HEK293 (cell line): ENCODE measurements around the gene INHBA.

ENCODE experiments used
- CTCF ChIA-PET: fragments of 350-600 bp; formaldehyde crosslinking; extraction: SDS; loops from one replicate; lab custom pipeline; 2021; ENCODE audit warnings: antibody characterized with exemption; lab: Yijun Ruan, JAX
- POLR2A ChIA-PET: fragments of 300-600 bp; formaldehyde crosslinking; extraction: SDS; loops from one replicate; lab custom pipeline; 2020; ENCODE audit warnings: antibody characterized with exemption, inconsistent platforms; lab: Yijun Ruan, JAX
- H3K27ac ChIP-seq: fragments of 200-500 bp; sonication (Bioruptor generic); 2 replicates; pipeline ENCODE4 v1.5.1; 2014; ENCODE audit warnings: low read depth, low read length, control low read depth, inconsistent platforms; ENCODE audit errors: extremely low read depth
- H3K36me3 ChIP-seq, 2 experiments: fragments of 200-500 bp in 1 of 2; sonication (Bioruptor generic) in 1 of 2; 1 replicate in 1 of 2; 2 replicates in 1 of 2; pipeline ENCODE4 v1.5.1; 2014 to 2017; ENCODE audit warnings: inconsistent platforms in 2 of 2, low read length in 2 of 2; ENCODE audit not compliant: control insufficient read depth in 2 of 2, insufficient read depth in 1 of 2
- H3K4me1 ChIP-seq: fragments of 200-500 bp; sonication (Bioruptor generic); 2 replicates; pipeline ENCODE4 v1.5.1; 2014; ENCODE audit warnings: mild to moderate bottlenecking, low read length, inconsistent platforms; ENCODE audit not compliant: control insufficient read depth, insufficient read depth
- H3K4me3 ChIP-seq: 2 replicates; pipeline ENCODE4 v1.5.1; 2011; ENCODE audit warnings: low read depth, mild to moderate bottlenecking, control low read depth, low read length, moderate library complexity
- H3K9me3 ChIP-seq: fragments of 200-500 bp; sonication (Bioruptor generic); 2 replicates; pipeline ENCODE4 v1.5.1; 2014; ENCODE audit warnings: low read depth, low read length, inconsistent platforms; ENCODE audit not compliant: control insufficient read depth, insufficient read depth
- ATF2 ChIP-seq: fragments of 450-650 bp; formaldehyde crosslinking; IDR thresholded peaks from 2 replicates; pipeline ENCODE4 v1.5.1; 2016; ENCODE audit warnings: missing biosample characterization, missing genetic modification characterization, low read depth
- BCL11A ChIP-seq: fragments of 450-650 bp; formaldehyde crosslinking; IDR thresholded peaks from 2 replicates; pipeline ENCODE4 v1.5.1; 2016; ENCODE audit warnings: low read depth, missing biosample characterization, missing genetic modification characterization
- OSR2 ChIP-seq: fragments of 450-650 bp; formaldehyde crosslinking; IDR thresholded peaks from 2 replicates; pipeline ENCODE4 v1.5.1; 2016; ENCODE audit warnings: missing biosample characterization, missing genetic modification characterization
- OVOL3 ChIP-seq: fragments of 450-650 bp; formaldehyde crosslinking; IDR thresholded peaks from 2 replicates; pipeline ENCODE4 v1.5.1; 2016; ENCODE audit warnings: missing biosample characterization, missing genetic modification characterization
- SALL2 ChIP-seq: fragments of 450-650 bp; formaldehyde crosslinking; IDR thresholded peaks from 2 replicates; pipeline ENCODE4 v1.5.0; 2017; ENCODE audit warnings: missing biosample characterization, mild to moderate bottlenecking, missing genetic modification characterization, borderline replicate concordance
- ZBTB1 ChIP-seq: fragments of 450-650 bp; formaldehyde crosslinking; IDR thresholded peaks from 2 replicates; pipeline ENCODE4 v1.5.1; 2016; ENCODE audit warnings: missing biosample characterization, missing genetic modification characterization
- ZBTB10 ChIP-seq: fragments of 450-650 bp; formaldehyde crosslinking; IDR thresholded peaks from 2 replicates; pipeline ENCODE4 v1.5.1; 2016; ENCODE audit warnings: missing biosample characterization, missing genetic modification characterization
- ZBTB48 ChIP-seq: fragments of 450-650 bp; formaldehyde crosslinking; IDR thresholded peaks from 2 replicates; pipeline ENCODE4 v1.5.1; 2016; ENCODE audit warnings: missing biosample characterization, missing genetic modification characterization
- ZBTB6 ChIP-seq: fragments of 450-650 bp; formaldehyde crosslinking; IDR thresholded peaks from 2 replicates; pipeline ENCODE4 v1.5.1; 2017; ENCODE audit warnings: missing biosample characterization, missing genetic modification characterization
- ZNF155 ChIP-seq: fragments of 450-650 bp; formaldehyde crosslinking; IDR thresholded peaks from 2 replicates; pipeline ENCODE4 v1.5.1; 2016; ENCODE audit warnings: missing biosample characterization, missing genetic modification characterization
- ZNF175 ChIP-seq: fragments of 450-650 bp; formaldehyde crosslinking; IDR thresholded peaks from 2 replicates; pipeline ENCODE4 v1.5.1; 2016; ENCODE audit warnings: missing biosample characterization, missing genetic modification characterization
- ZNF202 ChIP-seq: fragments of 450-650 bp; formaldehyde crosslinking; IDR thresholded peaks from 2 replicates; pipeline ENCODE4 v1.5.1; 2016; ENCODE audit warnings: missing biosample characterization, missing genetic modification characterization, borderline replicate concordance
- ZNF211 ChIP-seq: fragments of 450-650 bp; formaldehyde crosslinking; IDR thresholded peaks from 2 replicates; pipeline ENCODE4 v1.5.1; 2016; ENCODE audit warnings: low read depth, missing biosample characterization, missing genetic modification characterization
- ZNF23 ChIP-seq: fragments of 450-650 bp; formaldehyde crosslinking; IDR thresholded peaks from 2 replicates; pipeline ENCODE4 v1.5.1; 2016; ENCODE audit warnings: missing biosample characterization, missing genetic modification characterization, borderline replicate concordance
- ZNF266 ChIP-seq: fragments of 450-650 bp; formaldehyde crosslinking; IDR thresholded peaks from 2 replicates; pipeline ENCODE4 v1.5.1; 2016; ENCODE audit warnings: missing biosample characterization, missing genetic modification characterization, low read depth
- ZNF335 ChIP-seq: fragments of 450-650 bp; formaldehyde crosslinking; conservative IDR thresholded peaks from 2 replicates; pipeline ENCODE4 v1.5.1; 2016; ENCODE audit warnings: missing biosample characterization, missing genetic modification characterization
- ZNF366 ChIP-seq: fragments of 450-650 bp; formaldehyde crosslinking; conservative IDR thresholded peaks from 2 replicates; pipeline ENCODE4 v1.5.1; 2016; ENCODE audit warnings: missing biosample characterization, missing genetic modification characterization
- ZNF513 ChIP-seq: fragments of 450-650 bp; IDR thresholded peaks from 2 replicates; pipeline ENCODE4 v1.5.1; 2018; ENCODE audit warnings: missing biosample characterization, missing genetic modification characterization
- ZNF530 ChIP-seq: fragments of 450-650 bp; formaldehyde crosslinking; IDR thresholded peaks from 2 replicates; pipeline ENCODE4 v1.5.1; 2016; ENCODE audit warnings: low read depth, missing biosample characterization, missing genetic modification characterization
- ZNF645 ChIP-seq: fragments of 450-650 bp; formaldehyde crosslinking; IDR thresholded peaks from 2 replicates; pipeline ENCODE4; 2016; ENCODE audit warnings: missing biosample characterization, missing genetic modification characterization
- TF ChIP-seq, protein P1 (sequence below): fragments of 450-650 bp; formaldehyde crosslinking; IDR thresholded peaks from 2 replicates; pipeline ENCODE4 v1.5.1; 2017; ENCODE audit warnings: missing biosample characterization, missing genetic modification characterization
- TF ChIP-seq, protein P2 (sequence below): fragments of 450-650 bp; formaldehyde crosslinking; IDR thresholded peaks from 2 replicates; pipeline ENCODE4 v1.5.1; 2016; ENCODE audit warnings: missing biosample characterization, missing genetic modification characterization

The INHBA gene

DNA sequence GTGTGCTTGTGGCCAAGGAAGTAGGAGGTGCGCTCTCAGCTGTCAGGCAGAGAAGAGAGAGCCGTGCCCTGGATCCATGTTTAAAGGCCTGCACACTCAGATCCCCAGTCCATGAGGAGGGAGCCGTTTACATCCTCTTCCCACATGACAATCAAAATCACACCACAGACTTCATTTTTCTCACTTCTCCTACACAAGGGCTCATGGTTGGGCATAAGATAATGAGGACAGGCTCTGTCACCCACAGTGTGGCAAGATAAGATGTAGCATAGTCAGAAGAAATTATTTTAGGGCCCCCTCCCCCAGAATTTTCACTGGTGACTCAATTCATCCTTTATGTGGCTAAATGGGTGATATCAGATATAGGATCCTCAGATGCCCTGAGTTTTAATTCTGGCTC is 35.9 kb upstream of the INHBA start (continued):
- no peak for TF ChIP-seq ATF2 (tag by site-specific recombination)
- no peak for TF ChIP-seq BCL11A (tag by site-specific recombination)
- TF ChIP-seq OSR2, result no peak

DNA sequence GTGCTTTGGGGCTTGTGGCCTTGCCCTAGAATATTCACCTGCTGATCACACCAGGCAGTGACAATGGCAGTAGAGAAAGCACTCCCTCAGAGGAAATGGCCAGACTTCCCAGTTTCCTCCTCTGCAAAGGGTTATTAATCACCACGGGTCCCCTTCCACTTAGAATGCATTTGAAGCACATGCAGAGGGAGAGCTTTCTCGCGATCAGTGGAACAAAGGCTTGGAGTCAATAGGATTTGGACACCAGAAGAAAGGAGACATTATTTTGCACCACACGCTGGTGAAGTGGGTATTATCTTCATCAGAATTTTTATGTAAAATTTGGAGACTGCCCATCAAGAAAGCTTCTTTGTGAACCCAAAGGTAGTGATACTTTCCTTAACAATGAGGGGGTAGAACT is 35.4 kb upstream of the INHBA start:
- Histone ChIP-seq H3K9me3 (no peaks in the 10 kb centered on the region; the same call in 1 of the 2 replicates), H3K27ac (no peak overlapping the region), H3K36me3 (no peaks in the 10 kb centered on the region), H3K4me3 (no peak overlapping the region), H3K4me1 (no peaks in the 10 kb centered on the region)
- ChIA-PET CTCF (interaction anchor here (0.8 kb wide), 1 partner anchor 8 kb away, joined by 4 read pairs; no protein-coding TSS in a partner anchor), POLR2A (no interaction called here)
- TF ChIP-seq ZNF366 (tag by site-specific recombination) (no peak), ZNF530 (no peak), ZNF175 (tag by site-specific recombination) (no peak), ZNF513 (tag by site-specific recombination) (no peak), ZBTB1 (tag by site-specific recombination) (no peak), ZBTB48 (no peak), ZNF211 (tag by site-specific recombination) (no peak), ZNF645 (tag by site-specific recombination) (no peak), ZNF155 (no peak), OVOL3 (tag by site-specific recombination) (no peak), SALL2 (tag by site-specific recombination) (no peak)
- TF ChIP-seq, protein P1, sequence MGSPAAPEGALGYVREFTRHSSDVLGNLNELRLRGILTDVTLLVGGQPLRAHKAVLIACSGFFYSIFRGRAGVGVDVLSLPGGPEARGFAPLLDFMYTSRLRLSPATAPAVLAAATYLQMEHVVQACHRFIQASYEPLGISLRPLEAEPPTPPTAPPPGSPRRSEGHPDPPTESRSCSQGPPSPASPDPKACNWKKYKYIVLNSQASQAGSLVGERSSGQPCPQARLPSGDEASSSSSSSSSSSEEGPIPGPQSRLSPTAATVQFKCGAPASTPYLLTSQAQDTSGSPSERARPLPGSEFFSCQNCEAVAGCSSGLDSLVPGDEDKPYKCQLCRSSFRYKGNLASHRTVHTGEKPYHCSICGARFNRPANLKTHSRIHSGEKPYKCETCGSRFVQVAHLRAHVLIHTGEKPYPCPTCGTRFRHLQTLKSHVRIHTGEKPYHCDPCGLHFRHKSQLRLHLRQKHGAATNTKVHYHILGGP (tag by site-specific recombination), result no peak

- H3K4me1 ChIP-seq, result peaks cover 7% of the 10 kb centered on the region; the same call in 1 of the 2 replicates
- H3K9me3 ChIP-seq, result no peaks in the 10 kb centered on the region
- ChIA-PET CTCF (interaction anchor here (0.7 kb wide), 1 partner anchor 1071 kb away, joined by 3 read pairs; no protein-coding TSS in a partner anchor), POLR2A (no interaction called here)
- no peaks in the 10 kb centered on the region for H3K36me3 ChIP-seq
- no peak overlapping the region for H3K27ac ChIP-seq
- no peak overlapping the region for H3K4me3 ChIP-seq
- no peak for TF ChIP-seq ZNF335
- no peak for TF ChIP-seq ZNF175 (tag by site-specific recombination)
- TF ChIP-seq ZNF202 (tag by site-specific recombination), result no peak
- TF ChIP-seq ZNF211 (tag by site-specific recombination), result no peak
- no peak for TF ChIP-seq ZNF266 (tag by site-specific recombination)
- no peak for TF ChIP-seq ZBTB10 (tag by site-specific recombination)
- TF ChIP-seq, protein P2, sequence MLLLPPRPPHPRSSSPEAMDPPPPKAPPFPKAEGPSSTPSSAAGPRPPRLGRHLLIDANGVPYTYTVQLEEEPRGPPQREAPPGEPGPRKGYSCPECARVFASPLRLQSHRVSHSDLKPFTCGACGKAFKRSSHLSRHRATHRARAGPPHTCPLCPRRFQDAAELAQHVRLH (tag by site-specific recombination), result no peak
- no peak for TF ChIP-seq ZNF23
- no peak for TF ChIP-seq ZBTB6 (tag by site-specific recombination)
Measured at GRCh38 chr7:41735206-41735605, 32.3 kb upstream of the INHBA start.
